ENCODE results near the gene FOSL1.

The FOSL1 gene

DNA sequence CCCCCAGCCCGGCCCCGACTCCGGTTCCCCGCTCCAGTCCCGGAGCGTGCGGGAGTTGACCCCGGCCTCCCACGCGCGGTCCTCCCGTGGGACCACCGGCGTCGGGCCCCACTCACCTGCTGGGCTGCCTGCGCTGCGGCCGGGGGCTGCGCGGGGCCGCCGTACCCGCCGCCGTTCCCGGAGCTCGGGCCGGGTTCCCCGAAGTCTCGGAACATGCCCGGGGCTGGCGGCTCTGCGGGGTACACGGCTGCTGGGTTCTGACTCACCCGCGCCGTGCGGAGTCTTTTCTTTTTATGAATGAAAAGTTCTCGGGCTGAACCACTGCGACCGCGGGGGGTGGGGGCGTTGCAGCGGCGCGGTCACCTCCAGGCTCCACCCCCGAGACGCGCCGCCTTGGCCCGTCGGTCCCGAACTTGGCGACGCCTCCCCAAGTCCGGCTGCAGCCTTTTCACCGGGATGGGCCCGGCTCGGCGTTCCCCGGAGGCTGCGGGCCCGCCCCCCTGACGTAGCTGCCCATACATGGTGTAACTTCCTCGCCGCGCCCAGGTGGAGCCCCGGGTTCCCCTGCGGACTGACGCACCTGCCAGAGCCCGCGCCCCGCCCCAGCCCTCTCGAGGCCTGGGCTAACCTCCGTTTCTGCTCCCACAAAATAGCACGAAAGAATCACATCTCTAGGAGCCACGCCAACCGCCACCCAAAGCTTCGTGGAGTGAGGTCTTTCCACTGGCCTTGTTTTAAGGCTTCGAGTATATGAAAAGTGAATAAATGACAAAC is at the start of gene FOSL1:
TSS of gene FOSL1 (minus strand) at position 264 of the 774 bp plus-strand sequence. CDS start at position 215, 49 bp downstream.
- Histone ChIP-seq H3K4me3 (ENCODE audit: low read length) (peak within 1 kb of the TSS; percentile 58), H3K27ac (ENCODE audit: low read depth, low read length) (no peak within 1 kb of the TSS), H3K4me1 (ENCODE audit: control insufficient read depth, insufficient read depth, low read length) (peaks cover 3% of the 10 kb centered on the region), H3K9ac (ENCODE audit: low read length) (no peak within 1 kb of the TSS), H3K27me3 (ENCODE audit: control insufficient read depth, insufficient read depth, low read length) (peaks cover 9% of the 10 kb centered on the region), H3K36me3 (ENCODE audit: control insufficient read depth, insufficient read depth, low read length) (no peaks in the 10 kb centered on the region)

DNA sequence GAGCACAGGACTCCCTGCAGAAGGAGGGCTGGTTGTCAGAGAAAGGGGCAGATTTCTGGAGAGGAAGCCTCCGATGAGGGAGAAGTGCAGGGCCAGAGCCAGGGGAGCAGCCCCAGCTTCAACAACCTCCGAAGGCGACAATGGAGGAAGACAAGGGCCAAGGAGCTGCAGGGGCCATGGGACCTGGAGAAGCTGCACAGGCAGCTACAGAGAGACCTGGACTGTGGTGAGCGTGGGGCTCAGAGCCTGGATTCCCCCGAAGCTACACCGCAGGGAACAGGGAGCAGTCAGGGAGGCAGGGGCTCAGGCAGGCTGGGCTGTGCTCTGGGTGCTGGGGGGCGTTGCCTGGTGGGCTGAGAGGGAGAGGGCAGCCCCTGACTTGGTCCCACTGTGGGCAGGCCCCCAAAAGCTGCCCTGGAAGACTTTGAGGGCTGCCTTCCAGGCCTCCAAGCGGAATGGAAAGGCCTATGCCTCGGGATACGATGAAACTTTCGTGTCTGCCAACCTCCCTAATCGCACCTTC is 47.5 kb upstream of the FOSL1 start:
- no peak overlapping the region for H3K9ac ChIP-seq (ENCODE audit: low read length)
- no peaks in the 10 kb centered on the region for H3K36me3 ChIP-seq (ENCODE audit: control insufficient read depth, insufficient read depth, low read length)
- H3K27ac ChIP-seq (ENCODE audit: low read depth, low read length) = no peak overlapping the region
- no peaks in the 10 kb centered on the region for H3K27me3 ChIP-seq (ENCODE audit: control insufficient read depth, insufficient read depth, low read length)
- no peak overlapping the region for H3K4me3 ChIP-seq (ENCODE audit: low read length)
- no peaks in the 10 kb centered on the region for H3K4me1 ChIP-seq (ENCODE audit: control insufficient read depth, insufficient read depth, low read length)

- no peak overlapping the region for H3K27ac ChIP-seq (ENCODE audit: low read depth, low read length)
- no peaks in the 10 kb centered on the region for H3K27me3 ChIP-seq (ENCODE audit: control insufficient read depth, insufficient read depth, low read length)
- no peak overlapping the region for H3K9ac ChIP-seq (ENCODE audit: low read length)
- no peaks in the 10 kb centered on the region for H3K4me1 ChIP-seq (ENCODE audit: control insufficient read depth, insufficient read depth, low read length)
- no peaks in the 10 kb centered on the region for H3K36me3 ChIP-seq (ENCODE audit: control insufficient read depth, insufficient read depth, low read length)
- no peak overlapping the region for H3K4me3 ChIP-seq (ENCODE audit: low read length)
Measured at GRCh38 chr11:65947133-65947532, 46.9 kb upstream of the FOSL1 start.

DNA sequence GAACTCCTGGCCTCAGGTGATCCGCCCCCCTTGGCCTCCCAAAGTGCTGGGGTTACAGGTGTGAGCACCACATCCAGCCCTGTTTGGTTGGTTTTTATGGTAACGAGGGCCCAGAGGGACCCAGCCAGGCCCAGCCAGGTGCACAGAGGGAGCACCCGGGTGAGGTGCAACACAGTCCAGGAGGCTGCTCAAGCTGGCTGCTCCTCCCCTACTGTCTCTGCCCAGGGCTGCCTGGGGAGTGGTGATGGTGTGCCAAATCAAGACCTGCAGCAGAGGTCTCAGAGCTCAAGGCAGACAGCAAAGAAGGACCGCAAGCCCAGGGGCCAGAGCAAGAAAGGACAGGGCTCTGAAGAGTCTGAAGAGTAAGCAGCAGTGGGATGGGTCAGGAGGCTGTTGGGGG is 46.5 kb upstream of the FOSL1 start:
- H3K4me1 ChIP-seq (ENCODE audit: control insufficient read depth, insufficient read depth, low read length) = no peaks in the 10 kb centered on the region
- no peak overlapping the region for H3K9ac ChIP-seq (ENCODE audit: low read length)
- H3K4me3 ChIP-seq (ENCODE audit: low read length) = no peak overlapping the region
- no peaks in the 10 kb centered on the region for H3K36me3 ChIP-seq (ENCODE audit: control insufficient read depth, insufficient read depth, low read length)
- no peak overlapping the region for H3K27ac ChIP-seq (ENCODE audit: low read depth, low read length)
- no peaks in the 10 kb centered on the region for H3K27me3 ChIP-seq (ENCODE audit: control insufficient read depth, insufficient read depth, low read length)

- H3K4me3 ChIP-seq (ENCODE audit: low read length) = no peak overlapping the region
- H3K9ac ChIP-seq (ENCODE audit: low read length) = no peak overlapping the region
- no peaks in the 10 kb centered on the region for H3K4me1 ChIP-seq (ENCODE audit: control insufficient read depth, insufficient read depth, low read length)
- no peaks in the 10 kb centered on the region for H3K27me3 ChIP-seq (ENCODE audit: control insufficient read depth, insufficient read depth, low read length)
- no peaks in the 10 kb centered on the region for H3K36me3 ChIP-seq (ENCODE audit: control insufficient read depth, insufficient read depth, low read length)
- H3K27ac ChIP-seq (ENCODE audit: low read depth, low read length) = no peak overlapping the region
Measured at GRCh38 chr11:65945941-65946558, 45.9 kb upstream of the FOSL1 start.

DNA sequence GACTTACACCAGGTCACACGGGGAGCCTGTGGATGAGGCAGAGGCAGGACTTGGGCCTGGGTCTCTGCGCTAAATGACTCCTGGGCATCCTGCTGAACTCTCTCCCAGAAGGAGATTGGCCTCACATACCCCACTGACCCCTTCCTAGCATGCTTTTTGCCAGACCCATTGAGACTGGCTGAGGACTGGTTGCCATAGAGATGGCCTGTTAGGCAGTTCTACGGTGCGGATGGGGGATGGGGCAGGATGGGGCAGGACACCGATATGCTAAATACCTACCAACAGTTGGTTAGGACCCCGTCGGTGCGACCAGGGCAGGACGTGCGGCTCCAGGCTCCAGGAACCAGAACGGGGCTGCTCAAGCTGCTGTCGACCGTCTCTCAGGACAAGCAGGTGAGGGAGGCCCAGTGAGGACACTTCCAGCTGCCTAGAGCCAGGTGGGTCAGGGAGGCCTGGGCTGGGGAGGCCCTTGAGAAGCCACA is 45.3 kb upstream of the FOSL1 start, which contains the start of gene TSGA10IP:
TSS of gene TSGA10IP (plus strand) at position 51 of the 482 bp plus-strand sequence. CDS start at position 247, 196 bp downstream.
- Histone ChIP-seq H3K4me3 (ENCODE audit: low read length) (no peak within 1 kb of the TSS), H3K36me3 (ENCODE audit: control insufficient read depth, insufficient read depth, low read length) (no peaks in the 10 kb centered on the region), H3K27me3 (ENCODE audit: control insufficient read depth, insufficient read depth, low read length) (no peaks in the 10 kb centered on the region), H3K4me1 (ENCODE audit: control insufficient read depth, insufficient read depth, low read length) (no peaks in the 10 kb centered on the region), H3K27ac (ENCODE audit: low read depth, low read length) (no peak within 1 kb of the TSS), H3K9ac (ENCODE audit: low read length) (no peak within 1 kb of the TSS)

GRCh38 chr11:65944767-65945166 is 44.6 kb upstream of the FOSL1 start:
- H3K9ac ChIP-seq (ENCODE audit: low read length) = no peak overlapping the region
- no peaks in the 10 kb centered on the region for H3K4me1 ChIP-seq (ENCODE audit: control insufficient read depth, insufficient read depth, low read length)
- no peaks in the 10 kb centered on the region for H3K27me3 ChIP-seq (ENCODE audit: control insufficient read depth, insufficient read depth, low read length)
- H3K4me3 ChIP-seq (ENCODE audit: low read length) = no peak overlapping the region
- no peak overlapping the region for H3K27ac ChIP-seq (ENCODE audit: low read depth, low read length)
- no peaks in the 10 kb centered on the region for H3K36me3 ChIP-seq (ENCODE audit: control insufficient read depth, insufficient read depth, low read length)

DNA sequence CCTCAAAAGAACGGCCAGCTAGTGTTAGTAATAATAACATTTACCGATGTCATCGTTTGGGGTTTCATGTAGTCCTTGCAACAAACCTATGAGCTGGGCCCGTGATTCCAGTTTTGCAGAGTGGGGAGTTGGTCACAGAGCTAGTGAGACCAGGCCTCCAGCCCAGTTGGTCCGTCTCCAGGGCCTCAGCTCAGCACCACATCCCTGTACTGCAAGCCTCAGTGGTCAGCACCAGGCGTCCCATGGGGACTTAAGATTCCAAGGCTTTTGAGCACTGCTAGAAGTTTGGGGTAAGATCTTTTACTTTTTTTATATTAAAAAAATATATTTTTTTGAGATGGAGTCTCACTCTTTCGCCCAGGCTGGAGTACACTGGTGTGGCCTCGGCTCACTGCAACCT is 44.0 kb upstream of the FOSL1 start:
- Histone ChIP-seq H3K4me3 (ENCODE audit: low read length) (no peak overlapping the region), H3K36me3 (ENCODE audit: control insufficient read depth, insufficient read depth, low read length) (no peaks in the 10 kb centered on the region), H3K27ac (ENCODE audit: low read depth, low read length) (no peak overlapping the region), H3K4me1 (ENCODE audit: control insufficient read depth, insufficient read depth, low read length) (no peaks in the 10 kb centered on the region), H3K27me3 (ENCODE audit: control insufficient read depth, insufficient read depth, low read length) (no peaks in the 10 kb centered on the region), H3K9ac (ENCODE audit: low read length) (no peak overlapping the region)

DNA sequence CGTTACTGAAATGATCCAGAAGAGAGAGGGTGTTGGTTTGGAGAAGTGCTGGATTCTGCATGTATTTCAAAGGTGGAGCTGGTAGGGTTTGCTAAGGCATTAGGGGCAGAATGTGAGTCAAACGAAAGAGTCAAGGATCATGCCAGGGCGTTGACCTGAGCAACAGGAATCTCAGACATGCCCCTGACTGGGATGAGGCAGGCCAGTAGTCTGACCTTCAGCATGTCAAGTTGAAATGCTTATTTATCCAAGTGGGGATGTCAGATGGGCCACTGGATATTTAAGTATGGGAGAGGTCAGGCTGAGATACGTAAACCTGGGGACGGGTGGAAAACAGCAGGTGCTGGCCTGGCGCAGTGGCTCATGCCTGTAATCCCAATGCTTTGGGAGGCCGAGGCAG is 42.3 kb upstream of the FOSL1 start:
- Histone ChIP-seq H3K4me1 (ENCODE audit: control insufficient read depth, insufficient read depth, low read length) (no peaks in the 10 kb centered on the region), H3K27me3 (ENCODE audit: control insufficient read depth, insufficient read depth, low read length) (no peaks in the 10 kb centered on the region), H3K27ac (ENCODE audit: low read depth, low read length) (no peak overlapping the region), H3K4me3 (ENCODE audit: low read length) (no peak overlapping the region), H3K36me3 (ENCODE audit: control insufficient read depth, insufficient read depth, low read length) (no peaks in the 10 kb centered on the region), H3K9ac (ENCODE audit: low read length) (no peak overlapping the region)

GRCh38 chr11:65941720-65942310 is 41.6 kb upstream of the FOSL1 start:
- Histone ChIP-seq H3K9ac (ENCODE audit: low read length) (no peak overlapping the region), H3K4me1 (ENCODE audit: control insufficient read depth, insufficient read depth, low read length) (no peaks in the 10 kb centered on the region), H3K4me3 (ENCODE audit: low read length) (no peak overlapping the region), H3K27me3 (ENCODE audit: control insufficient read depth, insufficient read depth, low read length) (no peaks in the 10 kb centered on the region), H3K36me3 (ENCODE audit: control insufficient read depth, insufficient read depth, low read length) (no peaks in the 10 kb centered on the region), H3K27ac (ENCODE audit: low read depth, low read length) (no peak overlapping the region)

DNA sequence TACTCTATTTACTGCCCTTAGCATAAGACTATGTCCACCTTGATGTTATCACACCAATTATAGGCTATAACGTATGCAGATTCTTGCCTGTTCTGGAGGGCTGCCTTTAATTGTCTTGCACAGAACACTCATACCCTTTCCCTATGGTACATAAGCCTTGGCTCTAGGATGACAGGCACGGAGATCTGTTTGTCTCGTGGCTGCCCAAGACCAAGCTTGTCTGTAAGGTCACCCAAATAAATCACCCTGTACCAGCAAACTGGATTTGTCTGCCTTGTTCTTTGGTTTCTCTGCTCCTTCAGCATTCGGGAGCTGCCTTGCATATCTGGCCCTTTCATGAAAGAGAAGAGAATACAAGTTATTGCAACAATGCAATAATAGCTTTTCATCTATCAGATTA is 37.6 kb upstream of the FOSL1 start:
- H3K27ac ChIP-seq (ENCODE audit: low read depth, low read length) = no peak overlapping the region
- no peak overlapping the region for H3K4me3 ChIP-seq (ENCODE audit: low read length)
- H3K36me3 ChIP-seq (ENCODE audit: control insufficient read depth, insufficient read depth, low read length) = no peaks in the 10 kb centered on the region
- H3K4me1 ChIP-seq (ENCODE audit: control insufficient read depth, insufficient read depth, low read length) = no peaks in the 10 kb centered on the region
- H3K9ac ChIP-seq (ENCODE audit: low read length) = no peak overlapping the region
- H3K27me3 ChIP-seq (ENCODE audit: control insufficient read depth, insufficient read depth, low read length) = no peaks in the 10 kb centered on the region

DNA sequence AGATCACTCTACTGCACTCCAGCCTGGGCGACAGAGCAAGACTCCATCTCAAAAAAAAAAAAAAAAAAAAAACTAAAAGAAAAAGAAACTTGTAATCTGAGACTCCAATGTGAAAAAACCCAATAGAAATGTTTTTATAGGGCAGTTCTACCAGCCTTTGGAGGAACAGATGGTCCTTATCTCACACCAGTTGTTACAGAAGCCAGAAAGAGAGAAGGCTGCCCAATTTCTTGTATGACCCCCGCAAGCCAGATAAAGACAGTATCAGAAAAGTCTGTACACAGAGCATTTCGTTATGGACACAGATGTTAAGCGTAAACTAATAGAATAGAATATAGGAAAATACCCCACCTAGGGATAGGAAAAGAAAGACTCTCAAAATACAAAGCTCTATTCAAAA is 33.8 kb upstream of the FOSL1 start:
- H3K36me3 ChIP-seq (ENCODE audit: control insufficient read depth, insufficient read depth, low read length) = no peaks in the 10 kb centered on the region
- no peaks in the 10 kb centered on the region for H3K27me3 ChIP-seq (ENCODE audit: control insufficient read depth, insufficient read depth, low read length)
- no peaks in the 10 kb centered on the region for H3K4me1 ChIP-seq (ENCODE audit: control insufficient read depth, insufficient read depth, low read length)
- no peak overlapping the region for H3K9ac ChIP-seq (ENCODE audit: low read length)
- H3K27ac ChIP-seq (ENCODE audit: low read depth, low read length) = no peak overlapping the region
- H3K4me3 ChIP-seq (ENCODE audit: low read length) = no peak overlapping the region

All from rectal smooth muscle tissue (tissue), 1 donor.